Osteoblast (primary cell): ENCODE measurements around the gene SKOR2. TPM values are rescaled to one million over a fixed set of nuclear protein-coding genes. Genes with fewer than 3 reads are reported as not detected.

Experiments used
- DNase-seq: peaks from one replicate; pipeline ENCODE4 v3.0.0; 2011; ENCODE audit warnings: low spot score, mixed read lengths; ENCODE audit not compliant: insufficient read length; ENCODE audit errors: missing footprints
- H2AFZ ChIP-seq: 2 replicates; pipeline ENCODE4 v1.6.0; 2011; ENCODE audit warnings: mild to moderate bottlenecking, low read length
- H3K27ac ChIP-seq: 2 replicates; pipeline ENCODE4 v1.5.1; 2011; ENCODE audit warnings: mild to moderate bottlenecking, low read depth, low read length, moderate library complexity
- H3K27me3 ChIP-seq: 2 replicates; pipeline ENCODE4 v1.6.0; 2012; ENCODE audit warnings: mild to moderate bottlenecking, control low read depth, inconsistent platforms, low read length, moderate library complexity; ENCODE audit not compliant: insufficient read depth
- H3K36me3 ChIP-seq: 2 replicates; pipeline ENCODE4 v1.5.1; 2011; ENCODE audit warnings: mild to moderate bottlenecking, low read length, control low read depth, moderate library complexity; ENCODE audit not compliant: insufficient read depth
- H3K4me1 ChIP-seq: 2 replicates; pipeline ENCODE4 v1.5.1; 2011; ENCODE audit warnings: mild to moderate bottlenecking, low read length, control low read depth, moderate library complexity; ENCODE audit not compliant: insufficient read depth
- H3K4me2 ChIP-seq: 2 replicates; pipeline ENCODE4 v1.6.0; 2011; ENCODE audit warnings: mild to moderate bottlenecking, low read length; ENCODE audit not compliant: insufficient read depth
- H3K4me3 ChIP-seq: fragments of 200-600 bp; sonication (generic); 3 replicates; pipeline ENCODE4 v1.5.1; 2012; ENCODE audit warnings: mild to moderate bottlenecking, low read length, inconsistent platforms; ENCODE audit not compliant: insufficient read depth
- H3K79me2 ChIP-seq: 2 replicates; pipeline ENCODE4 v1.6.0; 2012; ENCODE audit warnings: mild to moderate bottlenecking, low read length, control low read depth, inconsistent platforms; ENCODE audit not compliant: insufficient read depth
- H3K9me3 ChIP-seq: 2 replicates; pipeline ENCODE4 v1.5.1; 2011; ENCODE audit warnings: low read depth, low read length, control low read depth
- H4K20me1 ChIP-seq: 2 replicates; pipeline ENCODE4 v1.6.0; 2012; ENCODE audit warnings: mild to moderate bottlenecking, low read length, control low read depth; ENCODE audit not compliant: insufficient read depth
- total RNA-seq: library from RNA; depleted of rRNA; stranded (reverse); fragments of >200 nt; gene quantifications from 2 replicates; pipeline ENCODE4 v1.2.3, GENCODE V29; 2012
- TF ChIP-seq, protein P1 (sequence below): IDR thresholded peaks from 2 replicates; pipeline ENCODE4 v1.5.1; 2011; ENCODE audit warnings: mild to moderate bottlenecking, low read depth, low read length, moderate library complexity; ENCODE audit errors: extremely low read depth

Gene SKOR2
- total RNA-seq, 1 donor: not detected

DNA sequence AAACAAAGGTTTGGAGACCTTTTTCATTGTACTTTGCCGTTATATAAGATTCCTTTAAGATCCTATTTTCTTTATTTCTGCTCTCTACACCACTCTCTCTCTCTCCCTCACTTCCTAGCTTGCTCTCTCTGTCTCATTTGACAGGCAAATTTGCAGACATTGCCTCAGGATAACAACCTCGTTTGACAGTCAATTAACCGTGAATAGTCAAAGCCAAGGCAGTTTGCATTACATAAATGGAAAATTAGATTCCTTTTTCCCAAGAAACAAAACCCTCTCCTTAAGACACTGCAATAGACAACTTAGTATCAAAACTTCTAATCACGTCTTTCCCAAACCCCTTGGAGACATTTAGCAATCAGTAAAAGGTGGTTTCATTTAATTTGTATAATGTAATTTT lies 7.4 kb downstream of the SKOR2 start:
- Histone ChIP-seq H3K27me3 (peaks cover 30% of the 10 kb centered on the region), H3K36me3 (no peaks in the 10 kb centered on the region), H3K4me3 (no peak overlapping the region), H3K27ac (no peak overlapping the region), H3K4me1 (no peaks in the 10 kb centered on the region), H3K4me2 (no peak overlapping the region), H3K9me3 (no peaks in the 10 kb centered on the region), H2AFZ (no peak overlapping the region), H4K20me1 (no peaks in the 10 kb centered on the region), H3K79me2 (no peaks in the 10 kb centered on the region)
- no peak for DNase-seq
- TF ChIP-seq, protein P1, sequence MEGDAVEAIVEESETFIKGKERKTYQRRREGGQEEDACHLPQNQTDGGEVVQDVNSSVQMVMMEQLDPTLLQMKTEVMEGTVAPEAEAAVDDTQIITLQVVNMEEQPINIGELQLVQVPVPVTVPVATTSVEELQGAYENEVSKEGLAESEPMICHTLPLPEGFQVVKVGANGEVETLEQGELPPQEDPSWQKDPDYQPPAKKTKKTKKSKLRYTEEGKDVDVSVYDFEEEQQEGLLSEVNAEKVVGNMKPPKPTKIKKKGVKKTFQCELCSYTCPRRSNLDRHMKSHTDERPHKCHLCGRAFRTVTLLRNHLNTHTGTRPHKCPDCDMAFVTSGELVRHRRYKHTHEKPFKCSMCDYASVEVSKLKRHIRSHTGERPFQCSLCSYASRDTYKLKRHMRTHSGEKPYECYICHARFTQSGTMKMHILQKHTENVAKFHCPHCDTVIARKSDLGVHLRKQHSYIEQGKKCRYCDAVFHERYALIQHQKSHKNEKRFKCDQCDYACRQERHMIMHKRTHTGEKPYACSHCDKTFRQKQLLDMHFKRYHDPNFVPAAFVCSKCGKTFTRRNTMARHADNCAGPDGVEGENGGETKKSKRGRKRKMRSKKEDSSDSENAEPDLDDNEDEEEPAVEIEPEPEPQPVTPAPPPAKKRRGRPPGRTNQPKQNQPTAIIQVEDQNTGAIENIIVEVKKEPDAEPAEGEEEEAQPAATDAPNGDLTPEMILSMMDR: no peak

DNA sequence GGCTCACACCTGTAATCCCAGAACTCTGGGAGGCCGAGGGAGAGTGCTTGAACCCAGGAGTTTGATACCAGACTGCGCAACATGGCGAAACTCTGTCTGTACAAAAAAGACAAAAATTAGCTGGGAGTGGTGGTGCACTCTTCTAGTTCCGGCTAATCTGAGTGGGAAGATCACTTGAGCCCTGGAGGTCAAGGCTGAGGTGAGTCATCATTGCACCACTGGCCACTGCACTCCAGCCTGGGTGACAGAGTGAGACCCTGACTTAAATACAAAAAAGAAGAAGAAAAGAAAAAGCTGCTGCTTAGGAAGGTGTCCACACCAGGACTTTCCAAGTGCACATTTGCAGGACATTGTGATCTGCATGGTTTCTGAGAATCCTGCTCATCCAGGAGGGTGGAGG lies 16.4 kb downstream of the SKOR2 start:
- Histone ChIP-seq H3K27ac (no peak overlapping the region), H3K4me2 (no peak overlapping the region), H3K4me1 (no peaks in the 10 kb centered on the region), H3K9me3 (no peaks in the 10 kb centered on the region), H3K27me3 (peaks cover 2% of the 10 kb centered on the region), H4K20me1 (no peaks in the 10 kb centered on the region), H3K79me2 (no peaks in the 10 kb centered on the region), H3K36me3 (no peaks in the 10 kb centered on the region), H3K4me3 (no peak overlapping the region), H2AFZ (no peak overlapping the region)
- DNase-seq: no peak
- TF ChIP-seq, protein P1: no peak

DNA sequence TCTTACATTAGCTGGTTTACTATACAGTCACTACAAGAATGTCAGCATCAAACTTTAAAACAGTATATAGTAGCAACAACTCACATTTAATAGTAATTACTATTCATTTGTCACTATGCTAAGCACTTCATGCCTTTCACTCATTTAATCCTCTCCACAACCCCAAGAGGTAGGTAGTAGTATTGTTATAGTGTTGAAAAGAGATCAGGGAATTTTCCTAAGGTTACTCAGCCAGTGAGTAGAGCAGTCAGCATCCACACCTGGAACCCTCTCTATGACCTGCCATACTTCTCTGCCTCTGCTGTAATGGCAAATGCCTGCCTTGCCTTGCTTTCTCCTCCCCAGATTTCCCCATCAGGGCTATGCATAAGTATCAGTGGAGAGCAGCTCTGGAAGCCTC lies 24.8 kb downstream of the SKOR2 start:
- Histone ChIP-seq H3K4me3 (no peak overlapping the region), H3K27me3 (no peaks in the 10 kb centered on the region), H2AFZ (no peak overlapping the region)

DNA sequence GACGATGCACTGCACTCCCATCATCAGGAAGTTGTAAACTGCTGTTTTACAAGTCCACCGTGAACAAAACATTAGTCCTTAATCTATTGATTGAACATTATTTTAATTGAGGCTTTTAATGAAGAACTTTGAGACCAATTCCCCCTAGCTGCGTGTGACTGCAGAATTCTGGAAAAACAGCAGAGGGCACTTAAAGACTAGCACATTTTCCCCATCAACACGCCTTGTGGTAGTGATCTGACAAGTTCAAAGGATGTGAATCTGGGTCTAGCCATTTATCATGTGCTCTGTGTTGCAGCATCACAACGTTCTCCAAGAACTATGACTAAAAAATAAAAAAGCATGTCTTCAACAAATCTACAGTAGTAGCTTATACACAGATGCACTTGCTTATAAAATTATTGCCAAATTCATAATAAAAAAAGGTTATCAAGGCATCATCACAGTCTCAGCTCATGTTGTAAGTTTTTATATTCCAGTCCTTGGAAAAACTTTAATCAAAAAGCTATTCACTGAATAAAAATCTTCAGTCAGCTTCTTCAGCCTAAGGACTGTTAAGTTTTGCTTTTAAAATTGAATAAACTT lies 35.8 kb downstream of the SKOR2 start:
- no peak overlapping the region for H3K4me2 ChIP-seq
- no peaks in the 10 kb centered on the region for H3K36me3 ChIP-seq
- H3K4me3 ChIP-seq: no peak overlapping the region
- peak; percentile 55 for DNase-seq
- H3K79me2 ChIP-seq: no peaks in the 10 kb centered on the region
- H3K4me1 ChIP-seq: no peaks in the 10 kb centered on the region
- no peaks in the 10 kb centered on the region for H3K9me3 ChIP-seq
- TF ChIP-seq, protein P1: peak; percentile 59
- H3K27me3 ChIP-seq: peaks cover 8% of the 10 kb centered on the region
- H4K20me1 ChIP-seq: no peaks in the 10 kb centered on the region
- H2AFZ ChIP-seq: no peak overlapping the region
- H3K27ac ChIP-seq: no peak overlapping the region

More for the DNA sequence above, 24.8 kb downstream of the SKOR2 start:
- Histone ChIP-seq H3K4me1 (no peaks in the 10 kb centered on the region), H3K9me3 (no peaks in the 10 kb centered on the region), H3K4me2 (no peak overlapping the region), H3K36me3 (no peaks in the 10 kb centered on the region), H3K27ac (no peak overlapping the region), H3K79me2 (no peaks in the 10 kb centered on the region), H4K20me1 (no peaks in the 10 kb centered on the region)
- TF ChIP-seq, protein P1: no peak
- no peak for DNase-seq
